MCF 10A (cell line): ENCODE data around the gene CROT. TPM values are rescaled to one million over a fixed set of nuclear protein-coding genes. Genes with fewer than 3 reads are reported as not detected.

Experiments
- BruUV-seq: library from RNA; stranded (reverse); fragments of 400-500 nt; replicated peaks from 2 replicates; lab custom pipeline; 2021; lab: Mats Ljungman, UMichigan
- CTCF ChIA-PET: fragments of 300-600 bp; sonication (Branson Sonifier 250); formaldehyde crosslinking; extraction: SDS; loops from one replicate; lab custom pipeline; 2021; ENCODE audit warnings: antibody characterized with exemption, inconsistent platforms; lab: Yijun Ruan, JAX
- POLR2A ChIA-PET: fragments of 300-600, 350-650 bp; sonication (Branson Sonifier 250); formaldehyde crosslinking; extraction: SDS; loops from one replicate; lab custom pipeline; 2020; ENCODE audit warnings: antibody characterized with exemption, inconsistent platforms; lab: Yijun Ruan, JAX
- DNase-seq: peaks from one replicate; pipeline ENCODE4 v3.0.0-alpha.2; 2018; ENCODE audit not compliant: unreplicated experiment
- H3K27ac Mint-ChIP-seq: one replicate; pipeline ENCODE4 v1.8.0; 2022; ENCODE audit warnings: mild to moderate bottlenecking, low read depth, mixed read lengths; ENCODE audit not compliant: unreplicated experiment
- H3K27me3 Mint-ChIP-seq: one replicate; pipeline ENCODE4 v1.8.0; 2022; ENCODE audit warnings: mixed read lengths; ENCODE audit not compliant: insufficient read depth, unreplicated experiment
- H3K36me3 Mint-ChIP-seq: one replicate; pipeline ENCODE4 v1.8.0; 2022; ENCODE audit warnings: mild to moderate bottlenecking, moderate library complexity, mixed read lengths; ENCODE audit not compliant: insufficient read depth, unreplicated experiment
- H3K4me1 Mint-ChIP-seq: one replicate; pipeline ENCODE4 v1.8.0; 2022; ENCODE audit warnings: mixed read lengths; ENCODE audit not compliant: insufficient read depth, unreplicated experiment
- H3K4me3 Mint-ChIP-seq: one replicate; pipeline ENCODE4 v1.8.0; 2022; ENCODE audit warnings: mild to moderate bottlenecking, moderate library complexity, mixed read lengths; ENCODE audit not compliant: unreplicated experiment
- H3K9me3 Mint-ChIP-seq: one replicate; pipeline ENCODE4 v1.8.0; 2022; ENCODE audit warnings: mixed read lengths; ENCODE audit not compliant: unreplicated experiment
- CTCF ChIP-seq: fragments of 200-600 bp; IDR thresholded peaks from one replicate; pipeline ENCODE4 v1.8.0; 2022; ENCODE audit warnings: antibody characterized with exemption, mild to moderate bottlenecking; ENCODE audit not compliant: unreplicated experiment
- intact Hi-C: fragments of 100-400 bp; cut with micrococcal nuclease; formaldehyde crosslinking; loops from 2 replicates; pipeline ENCODE4 v1.14.1; 2022
- total RNA-seq: library from RNA; stranded (reverse); gene quantifications from 2 replicates; pipeline ENCODE4 v1.2.3, GENCODE V29; 2022

The CROT gene
- total RNA-seq, 1 experiment from 2014 or later: 5.7 TPM

DNA sequence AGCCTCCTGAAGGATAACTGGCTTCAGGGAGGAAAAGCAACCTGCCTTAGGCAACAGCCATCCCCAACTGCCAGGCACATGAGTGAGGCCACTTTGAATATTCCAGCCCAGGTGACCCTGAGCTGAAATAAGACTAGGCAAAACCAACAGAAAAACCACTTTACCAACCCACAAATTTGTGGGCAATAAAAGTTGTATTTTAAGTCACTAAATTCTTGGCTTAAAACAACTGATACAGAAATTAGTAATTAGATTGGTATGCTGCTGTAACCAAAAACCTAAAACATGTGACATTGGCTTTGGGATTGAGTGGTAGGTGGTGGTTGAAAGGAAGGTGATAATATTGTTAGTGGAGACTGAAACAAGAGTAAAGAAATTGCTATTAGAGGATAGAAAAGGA is 90.1 kb downstream of the CROT start:
- Mint-ChIP-seq H3K4me1 (peaks cover 6% of the 10 kb centered on the region), H3K27ac (no peak overlapping the region), H3K4me3 (no peak overlapping the region), H3K9me3 (no peaks in the 10 kb centered on the region), H3K36me3 (no peaks in the 10 kb centered on the region), H3K27me3 (peaks cover 49% of the 10 kb centered on the region)
- ChIA-PET CTCF (interaction anchor here (1.3 kb wide), 1 partner anchor 20 kb away, joined by 8 read pairs; no protein-coding TSS in a partner anchor), POLR2A (no interaction called here)
- no peak for DNase-seq
- no TSS peak for BruUV-seq
- no peak for TF ChIP-seq CTCF
- intact Hi-C loops: no loop called here

DNA sequence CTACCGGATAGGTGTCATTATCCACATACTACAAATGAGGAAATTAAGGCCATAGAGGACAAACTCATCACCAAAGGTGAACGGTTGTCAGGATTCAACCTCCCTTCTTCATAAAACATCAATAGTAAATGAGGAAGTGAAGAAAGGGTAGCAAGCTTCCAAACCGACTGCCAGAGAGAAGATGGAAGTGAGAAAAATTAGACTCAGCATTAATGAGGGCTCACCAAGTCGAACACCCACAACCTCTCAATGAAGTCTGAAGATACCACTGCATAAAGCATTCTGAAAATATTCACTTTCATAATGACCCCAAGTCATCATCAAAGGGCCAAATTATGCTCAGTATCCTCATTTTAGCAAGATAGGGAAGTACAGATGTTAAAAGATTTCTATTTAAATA is 100.4 kb downstream of the CROT start:
- no TSS peak for BruUV-seq
- no peak for TF ChIP-seq CTCF
- intact Hi-C loops: no loop called here
- no peaks in the 10 kb centered on the region for H3K9me3 Mint-ChIP-seq
- H3K4me3 Mint-ChIP-seq: no peak overlapping the region
- ChIA-PET CTCF (interaction anchor here (0.6 kb wide), 1 partner anchor 766 kb away, joined by 3 read pairs; no protein-coding TSS in a partner anchor), POLR2A (no interaction called here)
- H3K27ac Mint-ChIP-seq: no peak overlapping the region
- no peaks in the 10 kb centered on the region for H3K36me3 Mint-ChIP-seq
- H3K4me1 Mint-ChIP-seq: no peaks in the 10 kb centered on the region
- no peak for DNase-seq
- H3K27me3 Mint-ChIP-seq: peaks cover 34% of the 10 kb centered on the region

- no peak for TF ChIP-seq CTCF
- POLR2A ChIA-PET: no interaction called here
- no peak overlapping the region for H3K27ac Mint-ChIP-seq
- H3K27me3 Mint-ChIP-seq: peaks cover 43% of the 10 kb centered on the region
- no peak for DNase-seq
- CTCF ChIA-PET: interaction anchor here (1.4 kb wide), 1 partner anchor 227 kb away, joined by 3 read pairs; the partner anchor contains the start of gene TMEM243
- BruUV-seq: no TSS peak
- intact Hi-C loops: no loop called here
- H3K9me3 Mint-ChIP-seq: no peaks in the 10 kb centered on the region
- H3K4me3 Mint-ChIP-seq: no peak overlapping the region
- no peaks in the 10 kb centered on the region for H3K36me3 Mint-ChIP-seq
- no peaks in the 10 kb centered on the region for H3K4me1 Mint-ChIP-seq
Observed at GRCh38 chr7:87447116-87447635, 101.7 kb downstream of the CROT start.

GRCh38 chr7:87448388-87448787 is 102.9 kb downstream of the CROT start:
- no peaks in the 10 kb centered on the region for H3K36me3 Mint-ChIP-seq
- no peak overlapping the region for H3K4me3 Mint-ChIP-seq
- no peak for TF ChIP-seq CTCF
- H3K27me3 Mint-ChIP-seq: peaks cover 43% of the 10 kb centered on the region
- ChIA-PET POLR2A (no interaction called here), CTCF (interaction anchor here (1.4 kb wide), 1 partner anchor 228 kb away, joined by 3 read pairs; the partner anchor contains the start of gene TMEM243)
- no peaks in the 10 kb centered on the region for H3K4me1 Mint-ChIP-seq
- intact Hi-C loops: no loop called here
- no peaks in the 10 kb centered on the region for H3K9me3 Mint-ChIP-seq
- H3K27ac Mint-ChIP-seq: no peak overlapping the region
- BruUV-seq: no TSS peak
- no peak for DNase-seq

Other genes starting within 250 kb of the CROT start
- 72.8 and 79.7 TPM in 2 replicates for gene DMTF1, start 193.2 kb upstream of the CROT start, total RNA-seq
- gene TMEM243, start 125.9 kb upstream of the CROT start, total RNA-seq: 19.9 and 23.0 TPM in 2 replicates
- not detected in 2 replicates for gene ABCB4, start 130.0 kb downstream of the CROT start, total RNA-seq